BLaER1 (cell line): Measurements from ENCODE around the gene UNC13A.
A peak's percentile ranks its signal among the peaks of the same experiment; 100 is the strongest.

Experiments
- H3K27ac ChIP-seq: shearing (Covaris generic); formaldehyde crosslinking; 2 replicates; pipeline ENCODE4 v1.8.1; 2022
- H3K27me3 ChIP-seq: shearing (Covaris generic); formaldehyde crosslinking; 2 replicates; pipeline ENCODE4 v1.8.1; 2022
- H3K36me3 ChIP-seq: shearing (Covaris generic); formaldehyde crosslinking; 2 replicates; pipeline ENCODE4 v1.8.1; 2022
- H3K4me1 ChIP-seq: shearing (Covaris generic); formaldehyde crosslinking; 2 replicates; pipeline ENCODE4 v1.8.1; 2022
- H3K4me2 ChIP-seq: shearing (Covaris generic); formaldehyde crosslinking; 2 replicates; pipeline ENCODE4 v1.8.1; 2022
- H3K4me3 ChIP-seq: shearing (Covaris generic); formaldehyde crosslinking; 2 replicates; pipeline ENCODE4 v1.8.1; 2022
- H3K9ac ChIP-seq: shearing (Covaris generic); formaldehyde crosslinking; 2 replicates; pipeline ENCODE4 v1.8.1; 2022
- H3K9me3 ChIP-seq: shearing (Covaris generic); formaldehyde crosslinking; 2 replicates; pipeline ENCODE4 v1.8.1; 2022
- H4K20me1 ChIP-seq: shearing (Covaris generic); formaldehyde crosslinking; 2 replicates; pipeline ENCODE4 v1.8.1; 2022
- Cebpa-rat ChIP-seq: shearing (Covaris generic); IDR thresholded peaks from 2 replicates; pipeline ENCODE4 v1.8.1; 2022

UNC13A gene

DNA sequence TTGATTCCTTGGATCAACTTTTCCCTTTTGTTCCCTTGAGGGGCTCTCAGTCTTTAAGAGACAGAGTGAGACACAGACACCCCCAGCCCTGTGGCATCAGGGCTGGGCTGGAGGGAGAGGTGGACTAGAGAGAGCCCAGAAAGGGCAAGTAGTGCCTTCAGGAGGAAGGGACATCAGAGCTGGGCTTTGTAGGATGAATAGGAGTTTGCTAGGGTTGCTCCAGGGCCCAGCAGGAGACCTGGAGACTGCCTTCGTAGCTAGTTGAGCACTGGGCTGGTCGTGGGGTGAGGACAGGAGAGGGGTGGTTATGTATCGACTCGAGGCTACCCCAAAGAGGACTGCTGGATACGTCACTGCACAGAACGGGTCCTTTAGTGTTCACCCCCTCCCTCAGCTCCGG is 36.5 kb upstream of the UNC13A start:
- Histone ChIP-seq H3K27me3 (no peaks in the 10 kb centered on the region), H3K4me1 (peaks cover 50% of the 10 kb centered on the region), H3K4me2 (0 out of 2 replicates have a peak overlapping the region, but pooled peaks have one; percentile 99), H3K27ac (peak overlapping the region; percentile 64), H4K20me1 (peaks cover 99% of the 10 kb centered on the region), H3K9me3 (no peaks in the 10 kb centered on the region), H3K4me3 (no peak overlapping the region), H3K36me3 (peaks cover 70% of the 10 kb centered on the region), H3K9ac (no peak overlapping the region; the same call in 1 of the 2 replicates)
- TF ChIP-seq Cebpa-rat, result no peak

DNA sequence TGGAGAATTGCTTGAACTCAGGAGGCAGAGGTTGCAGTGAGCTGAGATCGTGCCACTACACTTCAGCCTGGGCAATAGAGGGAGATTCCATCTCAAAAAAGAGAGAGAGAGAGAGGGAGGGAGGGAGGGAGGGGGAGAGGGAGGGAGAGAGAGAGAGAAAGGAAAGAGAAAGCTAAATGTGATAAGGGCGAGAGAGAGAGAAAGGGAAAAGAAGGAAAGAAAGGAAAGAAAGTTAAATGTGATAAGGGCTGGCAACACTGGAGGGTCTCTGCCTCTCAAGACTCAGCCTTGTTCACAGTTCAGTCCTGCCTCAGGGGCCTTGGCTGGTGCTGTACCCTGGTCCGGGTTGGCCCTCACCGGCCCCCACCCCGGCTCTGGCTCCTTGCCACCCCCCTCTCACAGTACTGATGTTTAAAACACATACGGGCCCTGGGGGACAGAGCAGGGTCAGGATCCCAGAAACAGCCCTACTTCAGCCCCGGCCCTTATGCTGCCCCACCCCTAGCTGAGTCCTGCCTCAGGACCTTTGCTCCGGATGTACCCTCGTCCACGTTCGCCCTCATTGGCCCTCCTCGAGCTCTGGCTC is 34.6 kb upstream of the UNC13A start:
- peak overlapping the region; percentile 91 for H3K27ac ChIP-seq
- no peak overlapping the region for H3K4me3 ChIP-seq
- no peaks in the 10 kb centered on the region for H3K27me3 ChIP-seq
- H3K9ac ChIP-seq, result peak overlapping the region; percentile 93; the same call in 1 of the 2 replicates
- H4K20me1 ChIP-seq, result peaks cover 81% of the 10 kb centered on the region
- TF ChIP-seq Cebpa-rat, result no peak
- H3K36me3 ChIP-seq, result peaks cover 51% of the 10 kb centered on the region
- peak overlapping the region; percentile 99 for H3K4me2 ChIP-seq
- no peaks in the 10 kb centered on the region for H3K9me3 ChIP-seq
- H3K4me1 ChIP-seq, result peaks cover 54% of the 10 kb centered on the region

DNA sequence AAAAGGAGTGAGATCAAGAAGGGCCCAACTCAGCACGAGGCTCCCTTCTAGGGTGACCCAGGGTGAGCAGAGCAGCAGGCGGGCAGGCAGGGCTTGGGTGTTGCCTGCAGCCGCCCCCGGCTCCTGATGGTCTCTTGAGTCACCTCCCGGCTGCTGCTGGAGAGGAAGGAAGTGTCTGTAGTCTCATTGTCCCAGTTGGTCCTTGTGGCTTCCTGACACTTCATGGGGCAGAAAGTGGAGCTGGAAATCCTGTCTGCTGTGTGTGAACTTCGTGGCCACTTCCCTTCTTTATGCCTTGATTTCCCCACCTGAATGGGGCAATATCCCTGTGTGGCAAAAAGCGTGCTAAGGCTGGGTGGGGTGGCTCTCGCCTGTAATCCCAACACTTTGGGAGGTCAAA is 33.7 kb upstream of the UNC13A start:
- Histone ChIP-seq H3K27me3 (no peaks in the 10 kb centered on the region), H3K9me3 (no peaks in the 10 kb centered on the region), H3K4me2 (peak overlapping the region; percentile 99), H3K36me3 (peaks cover 41% of the 10 kb centered on the region), H3K4me3 (peak overlapping the region; percentile 96), H3K9ac (peak overlapping the region; percentile 93), H4K20me1 (peaks cover 72% of the 10 kb centered on the region), H3K4me1 (peaks cover 63% of the 10 kb centered on the region), H3K27ac (peak overlapping the region; percentile 91)
- no peak for TF ChIP-seq Cebpa-rat

DNA sequence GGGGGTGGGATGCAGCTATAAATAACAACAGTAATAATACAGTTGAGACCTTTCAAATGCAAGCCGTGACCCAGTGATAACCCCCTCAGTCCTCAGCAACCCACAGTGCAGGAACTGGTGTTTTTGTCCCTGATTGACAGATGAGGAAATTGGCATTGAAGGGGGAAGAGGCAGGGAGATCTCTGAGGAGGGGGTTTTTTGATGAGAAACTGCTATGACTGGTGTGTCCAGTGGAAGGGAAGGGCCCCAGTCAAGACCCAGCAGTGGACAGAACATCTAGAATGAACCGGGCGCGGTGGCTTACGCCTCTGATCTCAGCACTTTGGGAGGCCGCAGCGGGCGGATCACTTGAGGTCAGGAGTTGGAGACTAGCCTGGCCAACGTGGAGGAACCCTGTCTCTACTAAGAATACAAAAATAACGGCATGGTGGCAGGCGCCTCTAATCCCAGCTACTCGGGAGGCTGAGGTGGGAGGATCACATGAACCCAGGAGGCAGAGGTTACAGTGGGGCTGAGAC is 33.0 kb upstream of the UNC13A start:
- peaks cover 70% of the 10 kb centered on the region for H3K4me1 ChIP-seq

DNA sequence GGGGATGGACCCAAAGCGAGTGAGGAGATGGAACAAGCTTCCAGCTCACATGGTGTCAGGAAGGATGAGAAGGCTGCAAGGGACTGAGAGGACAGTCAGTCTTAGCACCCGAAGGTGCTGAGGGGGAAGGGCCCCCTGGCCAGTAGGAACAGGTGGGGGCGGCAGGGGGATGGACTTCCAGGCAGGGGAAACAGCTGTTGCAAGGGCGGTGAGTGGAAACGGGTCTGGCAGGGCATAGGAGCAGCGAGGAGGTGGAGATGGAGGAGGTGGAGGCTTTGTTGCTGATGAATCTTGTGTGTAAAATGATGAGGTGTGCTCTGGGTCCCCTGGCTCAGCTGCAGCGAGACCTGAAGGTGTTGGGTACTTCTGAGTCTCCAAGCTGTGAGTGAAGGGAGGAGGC is 32.3 kb upstream of the UNC13A start:
- peaks cover 70% of the 10 kb centered on the region for H3K4me1 ChIP-seq
- peak overlapping the region; percentile 93 for H3K9ac ChIP-seq
- no peaks in the 10 kb centered on the region for H3K9me3 ChIP-seq
- H3K27me3 ChIP-seq, result no peaks in the 10 kb centered on the region
- H4K20me1 ChIP-seq, result peaks cover 58% of the 10 kb centered on the region
- peak overlapping the region; percentile 96 for H3K4me3 ChIP-seq
- no peak for TF ChIP-seq Cebpa-rat
- H3K27ac ChIP-seq, result peak overlapping the region; percentile 91
- peak overlapping the region; percentile 99 for H3K4me2 ChIP-seq
- peaks cover 28% of the 10 kb centered on the region for H3K36me3 ChIP-seq

More for the DNA sequence above, 33.0 kb upstream of the UNC13A start:
- H3K9ac ChIP-seq, result peak overlapping the region; percentile 93
- no peaks in the 10 kb centered on the region for H3K9me3 ChIP-seq
- TF ChIP-seq Cebpa-rat, result no peak
- peaks cover 65% of the 10 kb centered on the region for H4K20me1 ChIP-seq
- H3K4me2 ChIP-seq, result peak overlapping the region; percentile 99
- peaks cover 35% of the 10 kb centered on the region for H3K36me3 ChIP-seq
- H3K4me3 ChIP-seq, result peak overlapping the region; percentile 96
- H3K27ac ChIP-seq, result peak overlapping the region; percentile 91
- no peaks in the 10 kb centered on the region for H3K27me3 ChIP-seq

DNA sequence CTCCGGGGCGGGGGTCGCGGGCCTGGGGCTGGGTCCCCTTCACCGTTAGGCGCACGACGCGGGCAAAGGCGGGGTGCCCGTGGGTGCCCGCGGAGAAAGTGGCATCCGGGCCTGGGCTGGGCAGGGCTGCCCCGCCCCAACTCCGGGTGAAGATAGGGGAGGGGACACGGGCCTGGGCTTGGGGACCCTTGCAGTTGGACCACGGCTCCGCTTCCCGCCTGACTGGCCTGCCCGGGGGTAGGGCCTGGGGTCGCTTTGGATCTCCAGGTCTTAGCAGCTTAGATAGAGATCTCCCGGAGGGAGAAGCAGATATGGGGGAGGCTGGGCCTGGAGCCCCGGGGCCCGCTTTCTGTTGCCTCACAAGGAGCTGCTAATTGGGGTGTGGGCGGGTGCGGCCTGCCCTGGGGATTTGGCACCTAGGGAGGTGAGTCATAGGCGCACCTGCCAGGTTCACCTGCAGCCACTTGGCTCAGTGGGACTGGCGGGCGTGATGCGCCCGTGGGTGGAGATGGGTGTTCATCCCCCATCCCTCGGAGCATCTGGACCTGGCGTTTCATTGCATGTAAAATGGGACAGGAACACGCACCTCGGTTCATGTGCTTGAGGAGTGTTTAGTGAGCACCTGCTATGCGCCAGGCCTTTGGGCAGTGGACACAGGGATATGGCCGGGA is 31.7 kb upstream of the UNC13A start:
- no peaks in the 10 kb centered on the region for H3K9me3 ChIP-seq
- peak overlapping the region; percentile 93 for H3K9ac ChIP-seq
- H3K4me2 ChIP-seq, result peak overlapping the region; percentile 99
- peak overlapping the region; percentile 91 for H3K27ac ChIP-seq
- no peaks in the 10 kb centered on the region for H3K27me3 ChIP-seq
- peaks cover 52% of the 10 kb centered on the region for H4K20me1 ChIP-seq
- peaks cover 70% of the 10 kb centered on the region for H3K4me1 ChIP-seq
- H3K36me3 ChIP-seq, result peaks cover 22% of the 10 kb centered on the region
- no peak for TF ChIP-seq Cebpa-rat
- peak overlapping the region; percentile 96 for H3K4me3 ChIP-seq

DNA sequence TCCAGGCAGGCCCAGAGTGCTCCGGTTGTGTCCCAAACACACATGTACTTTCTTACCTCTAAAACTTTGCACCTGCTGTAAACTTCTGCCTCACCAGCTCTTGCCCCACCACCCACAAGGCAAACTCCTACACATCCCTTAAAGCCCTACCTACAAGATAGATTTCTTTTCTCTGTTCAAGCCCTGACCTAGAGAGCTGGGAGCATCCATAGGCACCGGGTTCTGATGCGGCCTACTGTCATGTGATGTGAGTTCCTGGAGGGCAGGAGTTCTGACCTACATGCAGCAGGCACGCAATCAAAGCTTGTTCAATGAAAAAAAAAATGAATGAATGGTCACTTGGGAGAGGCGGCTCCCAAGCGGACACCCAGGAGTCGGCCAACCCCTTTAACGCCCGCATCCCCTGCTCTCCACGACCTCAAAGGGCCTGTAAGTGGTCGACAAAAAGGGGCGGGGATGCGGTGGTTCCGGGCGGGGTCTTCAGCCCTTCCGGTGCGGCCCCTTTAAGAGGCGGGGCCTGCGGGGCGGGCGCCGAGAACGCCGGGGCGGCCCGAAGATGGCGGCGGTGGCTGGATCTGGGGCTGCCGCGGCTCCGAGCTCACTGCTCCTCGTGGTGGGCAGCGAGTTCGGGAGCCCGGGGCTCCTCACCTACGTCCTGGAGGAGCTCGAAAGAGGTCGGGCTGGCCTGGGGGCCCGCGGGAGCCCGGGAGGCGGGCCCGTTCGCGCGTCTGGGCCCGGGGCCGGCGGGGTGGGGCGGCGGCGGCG is 31.0 kb upstream of the UNC13A start, which contains the start of gene MAP1S:
TSS of gene MAP1S (plus strand) at position 534 of the 765 bp plus-strand sequence. CDS start at position 557, 23 bp downstream.
- Histone ChIP-seq H3K27me3 (no peaks in the 10 kb centered on the region), H4K20me1 (peaks cover 45% of the 10 kb centered on the region), H3K9ac (peak within 1 kb of the TSS; percentile 93), H3K27ac (peak within 1 kb of the TSS; percentile 91), H3K4me3 (peak within 1 kb of the TSS; percentile 96), H3K36me3 (peaks cover 14% of the 10 kb centered on the region), H3K9me3 (no peaks in the 10 kb centered on the region), H3K4me1 (peaks cover 68% of the 10 kb centered on the region), H3K4me2 (peak within 1 kb of the TSS; percentile 99)
- TF ChIP-seq Cebpa-rat, result no peak

DNA sequence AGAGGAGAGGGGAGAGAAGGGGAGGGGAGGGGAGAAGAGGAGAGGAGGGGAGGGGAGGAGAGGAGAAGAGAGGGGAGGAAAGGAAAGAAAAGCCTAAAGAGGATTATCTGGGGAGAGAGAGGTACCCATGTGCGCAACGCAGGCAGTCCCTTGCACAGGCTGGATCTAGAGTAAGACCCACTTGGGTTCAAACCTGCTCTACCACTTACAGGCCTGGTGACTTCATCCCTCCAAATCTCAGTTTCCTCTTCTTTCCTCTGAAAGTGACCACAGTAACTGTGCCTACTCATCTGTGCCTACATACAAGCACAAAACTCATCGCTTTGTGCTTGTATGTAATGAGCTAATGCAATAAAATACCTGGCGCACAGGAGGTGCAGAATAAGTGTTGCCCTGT is 30.4 kb upstream of the UNC13A start:
- Histone ChIP-seq H3K36me3 (peaks cover 9% of the 10 kb centered on the region), H3K9ac (no peak overlapping the region), H3K9me3 (no peaks in the 10 kb centered on the region), H3K4me2 (peak overlapping the region; percentile 99), H3K4me3 (peak overlapping the region; percentile 96), H4K20me1 (peaks cover 39% of the 10 kb centered on the region), H3K27ac (no peak overlapping the region), H3K4me1 (peaks cover 62% of the 10 kb centered on the region), H3K27me3 (no peaks in the 10 kb centered on the region)
- no peak for TF ChIP-seq Cebpa-rat

DNA sequence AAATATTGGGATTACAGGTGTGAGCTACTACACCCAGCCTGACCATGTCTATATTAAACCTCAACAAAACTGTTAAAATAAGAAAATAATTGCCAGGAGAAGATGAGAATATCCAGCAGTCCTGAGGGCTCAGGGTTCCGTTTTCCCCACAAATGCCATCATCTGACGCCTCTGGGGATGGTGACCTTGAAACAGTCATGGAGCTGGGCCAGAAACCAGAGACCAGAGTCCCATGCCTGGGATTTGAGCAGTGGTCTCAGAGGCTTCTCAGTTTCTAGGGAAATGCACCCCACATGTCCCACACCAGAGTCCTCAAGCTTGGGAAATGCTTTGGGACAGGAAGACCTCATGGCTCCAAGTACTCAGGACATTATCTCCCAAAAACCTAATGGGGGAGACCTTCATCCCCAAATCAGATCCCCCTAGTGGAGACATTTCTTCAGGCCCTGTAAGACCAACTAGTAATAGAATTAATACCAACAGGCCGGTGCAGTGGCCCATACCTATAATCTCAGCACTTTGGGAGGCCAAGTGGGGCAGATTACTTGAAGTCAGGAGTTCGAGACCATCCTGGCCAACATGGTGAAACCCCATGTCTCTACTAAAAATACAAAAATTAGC is 28.3 kb upstream of the UNC13A start:
- no peak overlapping the region for H3K4me3 ChIP-seq
- no peaks in the 10 kb centered on the region for H3K9me3 ChIP-seq
- no peak for TF ChIP-seq Cebpa-rat
- no peak overlapping the region for H3K4me2 ChIP-seq
- no peak overlapping the region for H3K9ac ChIP-seq
- peaks cover 42% of the 10 kb centered on the region for H3K4me1 ChIP-seq
- peaks cover 19% of the 10 kb centered on the region for H4K20me1 ChIP-seq
- no peaks in the 10 kb centered on the region for H3K27me3 ChIP-seq
- no peak overlapping the region for H3K27ac ChIP-seq
- no peaks in the 10 kb centered on the region for H3K36me3 ChIP-seq
